Activated CD4-positive, alpha-beta T cell treated with anti-CD3 and anti-CD28 coated beads for 36 hours (primary cell): ENCODE data around the gene TNC. TPM values are rescaled to one million over a fixed set of nuclear protein-coding genes. Genes with fewer than 3 reads are reported as not detected.

Experiments
- ATAC-seq: fragments of 200-7000 bp; cut with Tn5 transposase; one replicate; pipeline ENCODE4 v1.10.0; 2021; ENCODE audit warnings: mild to moderate bottlenecking, moderate library complexity
- CTCF ChIA-PET: fragments of 350-600 bp; sonication (Branson Sonifier 250); formaldehyde crosslinking; loops from one replicate; lab custom pipeline; 2021; ENCODE audit warnings: antibody characterized with exemption; lab: Charles Lee
- POLR2A ChIA-PET: fragments of 350-600 bp; sonication (Branson Sonifier 250); formaldehyde crosslinking; loops from one replicate; lab custom pipeline; 2021; ENCODE audit warnings: antibody characterized with exemption, inconsistent platforms; lab: Charles Lee
- DNase-seq: peaks from one replicate; pipeline ENCODE4 v3.0.0-alpha.2; 2020
- H3K27ac Mint-ChIP-seq: one replicate; pipeline ENCODE4 v1.8.0; 2021; ENCODE audit warnings: mixed read lengths
- H3K27me3 Mint-ChIP-seq: one replicate; pipeline ENCODE4 v1.8.0; 2021; ENCODE audit warnings: mixed read lengths
- H3K36me3 Mint-ChIP-seq: one replicate; pipeline ENCODE4 v1.8.0; 2021; ENCODE audit warnings: low read depth, mixed read lengths
- H3K4me1 Mint-ChIP-seq: one replicate; pipeline ENCODE4 v1.8.0; 2021; ENCODE audit warnings: mixed read lengths
- H3K4me3 Mint-ChIP-seq: one replicate; pipeline ENCODE4 v1.8.0; 2021; ENCODE audit warnings: mild to moderate bottlenecking, moderate library complexity, mixed read lengths
- H3K9me3 Mint-ChIP-seq: one replicate; pipeline ENCODE4 v1.8.0; 2021; ENCODE audit warnings: low read depth, mixed read lengths
- intact Hi-C, 2 experiments: fragments of 100-400 bp; cut with DNase I in 1 of 2; cut with micrococcal nuclease in 1 of 2; formaldehyde crosslinking; loops; one replicate each; pipeline versions ENCODE4 v1.14.2 to v1.15.1; 2022 to 2024; cut with DNase I, micrococcal nuclease
- total RNA-seq, 2 experiments: library from RNA; stranded (reverse); gene quantifications; one replicate each; pipeline ENCODE4 v1.2.3, GENCODE V29; 2021

The TNC gene
- total RNA-seq = under 1 TPM; 0.11 to 0.90 TPM

DNA sequence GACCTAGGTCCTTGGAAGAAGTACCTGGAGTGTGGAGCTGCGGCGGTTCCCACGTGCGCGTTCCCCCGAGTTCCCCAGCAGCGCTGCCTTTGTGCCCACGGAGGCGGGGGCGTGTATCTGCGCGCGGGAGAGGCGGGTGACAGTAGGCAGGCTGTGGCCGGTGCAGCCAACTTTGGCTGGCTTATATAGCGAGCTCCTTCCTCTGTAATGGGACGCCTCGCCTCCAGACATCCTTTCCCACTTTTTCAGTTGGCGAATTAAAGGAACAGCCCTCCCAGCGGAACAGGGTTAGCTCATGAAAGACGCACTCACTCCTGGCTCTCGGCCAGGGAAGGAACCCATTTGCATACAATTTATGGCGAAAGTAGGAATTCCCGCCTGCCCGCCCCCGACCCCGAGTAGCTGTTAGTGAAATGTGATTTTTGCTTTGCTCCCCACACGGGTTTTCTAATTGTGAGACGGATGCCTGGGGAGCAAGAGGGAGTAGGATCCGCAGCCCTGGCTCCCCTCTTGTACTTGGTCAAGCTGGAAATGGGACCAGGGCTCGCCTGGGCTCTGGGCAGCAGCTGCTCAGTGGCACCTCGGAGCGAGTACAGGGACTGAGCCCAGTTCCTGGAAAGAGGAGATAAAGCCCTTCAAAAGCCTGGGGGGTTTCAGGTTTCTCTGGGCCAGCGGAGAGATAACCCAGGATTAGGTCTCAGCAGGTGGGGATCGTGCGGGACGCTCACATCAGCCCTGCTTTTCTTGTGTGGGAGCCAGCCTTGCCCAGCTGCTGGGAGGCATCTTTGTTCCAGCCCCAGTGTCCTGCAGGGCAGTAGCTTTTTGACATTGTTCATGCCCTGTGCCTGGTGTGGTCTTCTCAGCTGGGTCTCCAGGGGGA, at the start of gene TNC:
TSS of gene TNC (minus strand) at position 159 of the 880 bp plus-strand sequence. CDS start 27,139 bp downstream, outside the sequence.
- H3K27ac Mint-ChIP-seq = no peak within 1 kb of the TSS
- peaks cover 7% of the 10 kb centered on the region for H3K4me1 Mint-ChIP-seq
- no peak for ATAC-seq
- CTCF ChIA-PET = no interaction called here
- no peaks in the 10 kb centered on the region for H3K9me3 Mint-ChIP-seq
- peaks cover 62% of the 10 kb centered on the region for H3K27me3 Mint-ChIP-seq
- H3K4me3 Mint-ChIP-seq = no peak within 1 kb of the TSS
- DNase-seq = no peak
- no peaks in the 10 kb centered on the region for H3K36me3 Mint-ChIP-seq
- intact Hi-C loops = no loop called here
- POLR2A ChIA-PET = no interaction called here

GRCh38 chr9:115167175-115167574, 49.2 kb upstream of the TNC start:
- no peak overlapping the region for H3K27ac Mint-ChIP-seq
- ChIA-PET POLR2A (no interaction called here), CTCF (no interaction called here)
- H3K36me3 Mint-ChIP-seq = no peaks in the 10 kb centered on the region
- DNase-seq (no peak), ATAC-seq (no peak)
- H3K4me1 Mint-ChIP-seq = no peaks in the 10 kb centered on the region
- H3K9me3 Mint-ChIP-seq = no peaks in the 10 kb centered on the region
- H3K27me3 Mint-ChIP-seq = peaks cover 13% of the 10 kb centered on the region
- no peak overlapping the region for H3K4me3 Mint-ChIP-seq
- intact Hi-C loops = no loop called here

DNA sequence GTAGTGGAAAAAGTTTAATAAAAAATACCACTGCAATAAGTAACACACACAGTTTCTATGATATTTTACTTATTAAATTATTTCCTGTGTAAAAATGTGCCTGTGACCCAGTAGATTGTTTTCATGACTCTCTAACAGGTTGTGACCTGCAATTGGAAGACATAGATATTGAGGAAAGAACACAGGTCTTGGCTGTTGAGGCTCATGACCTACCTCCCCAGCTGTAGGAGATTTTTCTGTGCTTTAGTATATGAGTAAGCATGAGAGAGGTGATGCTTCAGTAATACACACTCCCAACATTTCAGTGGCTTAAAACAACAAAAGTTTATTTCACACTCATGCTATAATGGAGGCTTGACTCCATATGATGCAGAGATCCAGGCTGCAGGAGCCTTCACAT, 47.3 kb upstream of the TNC start:
- POLR2A ChIA-PET = no interaction called here
- CTCF ChIA-PET = interaction anchor here (0.7 to 0.9 kb wide), 2 partner anchors 8 to 190 kb away, joined by 3 read pairs; no protein-coding TSS in a partner anchor
- H3K27ac Mint-ChIP-seq = no peak overlapping the region
- no peaks in the 10 kb centered on the region for H3K9me3 Mint-ChIP-seq
- intact Hi-C loops = no loop called here
- H3K4me1 Mint-ChIP-seq = no peaks in the 10 kb centered on the region
- H3K36me3 Mint-ChIP-seq = no peaks in the 10 kb centered on the region
- DNase-seq (no peak), ATAC-seq (no peak)
- H3K4me3 Mint-ChIP-seq = no peak overlapping the region
- peaks cover 12% of the 10 kb centered on the region for H3K27me3 Mint-ChIP-seq

- Mint-ChIP-seq H3K36me3 (no peaks in the 10 kb centered on the region), H3K27ac (no peak overlapping the region), H3K9me3 (no peaks in the 10 kb centered on the region), H3K4me3 (no peak overlapping the region), H3K27me3 (peaks cover 8% of the 10 kb centered on the region), H3K4me1 (no peaks in the 10 kb centered on the region)
- ChIA-PET POLR2A (no interaction called here), CTCF (interaction anchor here (0.9 kb wide), 1 partner anchor 9 kb away, joined by 3 read pairs; no protein-coding TSS in a partner anchor)
- no peak for ATAC-seq
- DNase-seq = no peak
- intact Hi-C loops = no loop called here
Measured at GRCh38 chr9:115164511-115164974, 46.6 kb upstream of the TNC start.

- ATAC-seq = no peak
- Mint-ChIP-seq H3K4me1 (peaks cover 6% of the 10 kb centered on the region), H3K9me3 (no peaks in the 10 kb centered on the region), H3K36me3 (no peaks in the 10 kb centered on the region), H3K27me3 (peaks cover 7% of the 10 kb centered on the region), H3K27ac (no peak overlapping the region), H3K4me3 (no peak overlapping the region)
- intact Hi-C loops = no loop called here
- CTCF ChIA-PET = no interaction called here
- no peak for DNase-seq
- POLR2A ChIA-PET = no interaction called here
Measured at GRCh38 chr9:115162946-115163345, 45.0 kb upstream of the TNC start.

GRCh38 chr9:115161446-115161845, 43.5 kb upstream of the TNC start:
- H3K4me3 Mint-ChIP-seq = no peak overlapping the region

GRCh38 chr9:115158661-115159481, 40.9 kb upstream of the TNC start:
- Mint-ChIP-seq H3K4me1 (peaks cover 6% of the 10 kb centered on the region), H3K36me3 (no peaks in the 10 kb centered on the region), H3K27ac (no peak overlapping the region), H3K27me3 (peaks cover 16% of the 10 kb centered on the region), H3K9me3 (no peaks in the 10 kb centered on the region), H3K4me3 (no peak overlapping the region)
- ChIA-PET CTCF (interaction anchor here (0.7 kb wide), 1 partner anchor 48 kb away, joined by 3 read pairs; no protein-coding TSS in a partner anchor), POLR2A (no interaction called here)
- ATAC-seq (no peak), DNase-seq (peak; percentile 7)
- intact Hi-C loops = no loop called here

More at GRCh38 chr9:115161446-115161845, 43.5 kb upstream of the TNC start:
- Mint-ChIP-seq H3K4me1 (peaks cover 6% of the 10 kb centered on the region), H3K36me3 (no peaks in the 10 kb centered on the region), H3K27ac (no peak overlapping the region), H3K9me3 (no peaks in the 10 kb centered on the region), H3K27me3 (peaks cover 13% of the 10 kb centered on the region)
- CTCF ChIA-PET = interaction anchor here (0.6 kb wide), 1 partner anchor 77 kb away, joined by 3 read pairs; no protein-coding TSS in a partner anchor
- ATAC-seq (no peak), DNase-seq (no peak)
- intact Hi-C loops = no loop called here
- POLR2A ChIA-PET = no interaction called here

- Mint-ChIP-seq H3K36me3 (no peaks in the 10 kb centered on the region), H3K4me3 (no peak overlapping the region), H3K27me3 (peaks cover 18% of the 10 kb centered on the region), H3K27ac (no peak overlapping the region), H3K4me1 (peaks cover 6% of the 10 kb centered on the region), H3K9me3 (no peaks in the 10 kb centered on the region)
- ATAC-seq (peak; percentile 42), DNase-seq (no peak)
- intact Hi-C loops = no loop called here
- ChIA-PET POLR2A (no interaction called here), CTCF (no interaction called here)
Measured at GRCh38 chr9:115157245-115157674, 39.3 kb upstream of the TNC start.

- no peak for ATAC-seq
- DNase-seq = no peak
- H3K36me3 Mint-ChIP-seq = no peaks in the 10 kb centered on the region
- ChIA-PET POLR2A (no interaction called here), CTCF (no interaction called here)
- peaks cover 20% of the 10 kb centered on the region for H3K27me3 Mint-ChIP-seq
- H3K4me1 Mint-ChIP-seq = peaks cover 6% of the 10 kb centered on the region
- H3K27ac Mint-ChIP-seq = no peak overlapping the region
- no peaks in the 10 kb centered on the region for H3K9me3 Mint-ChIP-seq
- intact Hi-C loops = no loop called here
- H3K4me3 Mint-ChIP-seq = no peak overlapping the region
Measured at GRCh38 chr9:115155037-115155436, 37.1 kb upstream of the TNC start.

GRCh38 chr9:115154617-115155016, 36.7 kb upstream of the TNC start:
- Mint-ChIP-seq H3K27me3 (peaks cover 22% of the 10 kb centered on the region), H3K4me1 (peaks cover 6% of the 10 kb centered on the region), H3K4me3 (no peak overlapping the region), H3K9me3 (no peaks in the 10 kb centered on the region), H3K36me3 (no peaks in the 10 kb centered on the region), H3K27ac (no peak overlapping the region)
- ChIA-PET POLR2A (no interaction called here), CTCF (no interaction called here)
- ATAC-seq = no peak
- no peak for DNase-seq
- intact Hi-C loops = no loop called here

DNA sequence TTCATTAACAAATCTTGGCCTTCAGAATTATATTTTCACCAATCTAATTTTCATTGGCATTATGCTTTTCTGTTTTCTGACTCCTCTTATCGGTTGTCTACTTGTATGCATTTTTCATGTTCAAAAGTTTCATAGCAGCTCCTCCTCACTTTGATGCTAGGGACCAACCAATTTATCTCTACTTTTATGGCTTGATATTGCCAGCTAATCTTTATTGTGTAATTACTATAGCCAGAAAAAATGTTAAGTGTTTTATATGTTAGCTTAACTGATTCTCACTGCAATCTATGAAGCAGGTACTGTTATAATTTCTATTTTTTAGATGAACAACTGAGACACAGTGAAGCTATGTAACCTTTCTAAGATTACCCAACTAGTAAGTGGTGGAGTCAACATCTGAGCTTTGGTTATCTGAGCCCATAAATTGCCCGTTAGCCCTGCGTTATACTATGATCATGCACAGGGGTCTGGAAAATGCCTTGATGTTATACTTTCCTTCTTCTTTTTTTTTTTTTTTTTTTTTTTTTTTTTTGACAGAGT, 34.4 kb upstream of the TNC start:
- POLR2A ChIA-PET = no interaction called here
- CTCF ChIA-PET = interaction anchor here (0.9 to 1.5 kb wide), 2 partner anchors 15 to 61 kb away, joined by 4 to 5 read pairs; no protein-coding TSS in a partner anchor

More for the DNA sequence above, 34.4 kb upstream of the TNC start:
- ATAC-seq (no peak), DNase-seq (no peak)
- Mint-ChIP-seq H3K36me3 (no peaks in the 10 kb centered on the region), H3K27ac (no peak overlapping the region), H3K4me1 (no peaks in the 10 kb centered on the region), H3K27me3 (peaks cover 23% of the 10 kb centered on the region), H3K9me3 (no peaks in the 10 kb centered on the region), H3K4me3 (no peak overlapping the region)
- intact Hi-C loops = no loop called here
